Tibial nerve (tissue), 3 donors: ENCODE data around the gene RPL22L1.

Source experiments
- CTCF ChIP-seq, 5 experiments: fragments of 200-600 bp in 3 of 5; fragments of 450-650 bp in 2 of 5; sonication (generic) in 3 of 5; IDR thresholded peaks; one replicate each; pipeline ENCODE4 v1.5.1; 2016 to 2019; ENCODE audit warnings: antibody characterized with exemption in 5 of 5, mild to moderate bottlenecking in 3 of 5, moderate library complexity in 2 of 5
- POLR2A ChIP-seq, 2 donors: fragments of 450-650 bp; IDR thresholded peaks; one replicate each; pipeline ENCODE4 v1.6.1; 2017; ENCODE audit warnings: antibody characterized with exemption in 2 of 2, mild to moderate bottlenecking in 2 of 2, moderate library complexity in 2 of 2

- no peak for TF ChIP-seq CTCF (IDR thresholded peaks at IDR 0.05)
- no peak for TF ChIP-seq POLR2A (IDR thresholded peaks at IDR 0.05)
Observed at GRCh38 chr3:170858599-170858998, 11.4 kb downstream of the RPL22L1 start.
